NK-92 (cell line): ENCODE data around the gene PHLDB1.

ENCODE experiments used
- DNase-seq: peaks from one replicate; lab custom pipeline; 2025; ENCODE audit not compliant: unreplicated experiment; lab: John Stamatoyannopoulos, UW

PHLDB1 gene

GRCh38 chr11:118638726-118639125, 31.3 kb downstream of the PHLDB1 start:
- DNase-seq: no peak

- no peak for DNase-seq
Measured at GRCh38 chr11:118639899-118640298, 32.5 kb downstream of the PHLDB1 start.

DNA sequence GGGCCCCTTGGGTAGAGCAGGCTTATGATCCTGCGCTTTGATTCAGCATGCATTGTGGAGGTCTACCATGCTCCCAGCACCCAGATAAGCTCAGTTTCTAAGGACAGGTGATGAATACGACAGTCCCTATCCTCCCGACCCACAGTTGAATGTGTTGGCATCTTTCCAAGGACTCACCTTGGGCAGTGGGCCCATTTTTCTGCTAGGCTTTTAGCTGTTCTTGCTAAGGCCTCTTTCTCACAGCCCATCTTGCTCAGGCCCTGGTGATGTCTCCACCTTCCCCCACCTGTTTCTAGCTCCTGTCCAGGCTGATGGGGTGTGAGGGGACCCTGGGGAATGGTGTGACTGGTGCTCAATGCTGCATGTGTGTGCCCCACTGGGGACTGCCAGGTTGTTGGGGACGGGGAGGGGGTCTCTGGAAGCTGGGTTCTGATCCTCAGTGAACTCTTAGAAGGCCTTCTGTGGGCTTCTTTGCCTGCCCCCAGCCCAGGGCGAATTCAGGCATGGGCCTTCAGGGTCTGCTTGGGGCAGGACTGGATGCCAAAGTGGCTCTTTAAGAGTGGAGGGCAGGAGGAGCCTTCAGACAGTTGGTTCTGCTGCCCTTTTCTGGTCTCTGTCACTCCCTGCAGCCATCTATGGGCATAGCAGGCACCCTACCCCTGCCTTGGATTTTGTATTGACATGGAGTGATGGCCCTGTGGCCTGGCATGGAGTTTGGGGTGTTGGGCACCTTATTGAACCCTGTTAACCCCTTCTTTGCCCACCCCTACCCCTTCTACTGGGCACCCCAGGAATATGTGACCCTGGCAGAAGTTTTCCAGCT, 33.1 kb downstream of the PHLDB1 start:
- no peak for DNase-seq

GRCh38 chr11:118641397-118642019, 34.1 kb downstream of the PHLDB1 start:
- no peak for DNase-seq

DNA sequence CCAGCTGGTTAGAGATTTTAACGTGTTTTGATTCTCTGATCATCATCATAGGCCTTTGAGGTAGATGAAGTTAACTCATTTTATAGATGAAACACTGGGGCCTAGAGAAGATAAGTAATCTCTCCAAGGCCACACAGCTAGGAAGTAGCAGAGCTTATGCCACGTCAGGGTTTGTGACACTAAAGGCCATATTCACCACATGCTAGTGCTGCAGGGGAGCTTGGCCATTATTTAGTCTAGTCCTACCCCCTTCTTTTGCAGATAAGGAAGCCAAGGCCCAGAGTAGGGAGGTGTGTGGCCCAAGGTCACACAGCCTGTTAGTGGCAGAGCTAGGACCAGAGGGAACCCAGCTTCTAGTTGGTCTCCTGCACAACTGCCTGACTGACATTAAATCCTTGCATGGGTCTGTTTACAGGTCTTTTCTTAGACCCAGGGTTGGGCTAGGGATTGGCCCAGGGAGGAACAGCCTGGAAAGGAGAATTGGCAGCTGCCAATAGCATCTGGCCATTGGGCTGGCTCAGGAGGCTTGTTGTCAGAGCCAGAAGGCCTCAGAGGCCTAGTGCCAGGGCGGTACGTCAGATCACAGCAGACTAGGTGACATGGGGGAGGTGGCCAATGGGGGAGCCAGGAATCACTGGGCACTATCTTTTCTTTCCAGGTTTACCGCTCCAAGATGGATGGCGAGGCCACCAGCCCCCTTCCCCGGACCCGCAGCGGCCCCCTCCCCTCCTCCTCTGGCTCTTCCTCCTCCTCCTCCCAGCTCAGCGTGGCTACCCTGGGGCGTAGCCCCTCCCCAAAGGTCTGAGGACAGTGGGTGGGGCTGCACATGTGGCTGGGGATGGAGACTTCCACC, 36.0 kb downstream of the PHLDB1 start:
- no peak for DNase-seq

- no peak for DNase-seq
Measured at GRCh38 chr11:118643995-118644345, 36.6 kb downstream of the PHLDB1 start.

DNA sequence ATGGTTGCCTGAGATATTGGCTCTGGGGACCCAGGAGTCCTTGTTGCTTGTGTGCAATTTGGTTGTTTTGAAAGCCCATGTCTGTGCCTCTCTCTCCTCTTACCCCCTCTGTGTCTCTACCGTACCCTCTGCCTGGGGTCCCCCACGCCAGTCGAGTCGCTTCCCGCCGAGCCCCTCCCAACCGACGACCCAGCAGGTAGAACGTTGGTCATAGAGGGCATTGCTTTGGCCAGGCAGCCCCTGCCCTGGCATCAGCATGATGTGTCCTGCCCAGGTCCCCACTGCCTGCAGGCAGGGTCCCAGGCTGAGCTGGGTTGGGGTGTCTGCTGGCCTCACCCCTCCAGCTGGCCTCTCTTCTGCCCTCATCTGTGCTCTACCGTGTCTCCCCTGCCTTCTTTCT, 37.1 kb downstream of the PHLDB1 start:
- no peak for DNase-seq

DNA sequence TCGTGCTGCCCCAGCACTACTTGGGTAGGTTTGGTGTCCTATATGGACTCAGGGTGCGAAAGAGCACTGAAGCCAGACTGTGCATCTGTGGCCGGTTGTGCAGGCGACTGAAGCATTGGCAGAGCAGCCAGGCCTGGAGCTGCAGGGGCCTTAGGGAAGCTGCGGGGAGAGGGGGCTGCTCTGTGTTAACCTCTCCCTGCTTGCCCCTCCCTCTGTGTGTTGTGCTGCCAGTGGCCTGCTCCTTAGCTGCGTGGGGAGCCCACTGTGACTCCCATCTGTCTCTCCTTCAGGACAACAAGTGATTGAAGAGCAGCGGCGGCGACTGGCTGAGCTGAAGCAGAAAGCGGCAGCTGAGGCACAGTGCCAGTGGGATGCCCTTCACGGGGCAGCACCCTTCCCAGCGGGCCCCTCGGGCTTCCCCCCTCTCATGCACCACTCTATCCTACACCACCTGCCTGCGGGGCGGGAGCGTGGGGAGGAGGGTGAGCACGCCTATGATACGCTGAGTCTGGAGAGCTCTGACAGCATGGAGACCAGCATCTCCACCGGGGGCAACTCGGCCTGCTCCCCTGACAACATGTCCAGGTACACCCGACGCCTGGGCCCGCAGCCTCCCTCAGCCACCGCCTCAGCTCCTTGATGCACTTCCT, 37.8 kb downstream of the PHLDB1 start:
- DNase-seq: no peak

GRCh38 chr11:118646393-118646792, 39.0 kb downstream of the PHLDB1 start:
- no peak for DNase-seq

DNA sequence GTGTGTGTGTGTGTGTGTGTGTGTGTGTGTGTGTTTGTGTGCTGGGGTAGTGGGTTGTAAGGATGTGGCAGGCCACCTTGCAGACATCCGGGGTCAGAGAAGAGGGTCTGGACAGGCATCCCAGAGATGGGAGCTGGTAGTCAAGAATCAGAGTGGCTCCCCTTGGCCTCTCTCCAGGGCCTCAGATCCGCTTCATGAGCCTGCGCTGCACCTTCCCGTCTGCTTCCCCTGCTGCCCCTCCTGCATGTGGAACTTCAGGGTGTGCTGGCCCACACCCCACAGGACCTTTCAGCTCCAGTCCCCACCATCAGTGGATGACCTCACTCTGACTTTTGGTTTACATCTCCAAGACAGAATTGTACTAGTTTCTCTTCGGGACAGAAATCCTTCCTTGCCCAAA, 40.9 kb downstream of the PHLDB1 start:
- DNase-seq: no peak

DNA sequence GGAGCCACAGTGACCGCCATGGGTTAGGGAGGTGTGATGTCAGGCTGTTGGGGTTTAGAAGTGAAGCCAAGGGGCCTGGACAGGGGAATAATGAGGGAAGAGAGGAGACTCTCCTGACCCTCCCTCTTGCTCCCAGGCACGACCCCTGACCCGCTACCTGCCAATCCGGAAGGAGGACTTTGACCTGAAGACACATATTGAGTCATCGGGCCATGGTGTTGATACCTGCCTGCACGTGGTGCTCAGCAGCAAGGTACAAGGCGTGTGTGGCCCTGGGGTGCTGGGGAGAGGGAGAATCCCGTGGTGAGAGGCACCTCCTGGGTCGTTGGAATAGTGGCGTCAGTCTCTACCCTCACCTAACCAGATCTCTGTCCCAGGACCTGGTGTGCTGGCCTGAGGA, 42.5 kb downstream of the PHLDB1 start:
- DNase-seq: no peak

DNA sequence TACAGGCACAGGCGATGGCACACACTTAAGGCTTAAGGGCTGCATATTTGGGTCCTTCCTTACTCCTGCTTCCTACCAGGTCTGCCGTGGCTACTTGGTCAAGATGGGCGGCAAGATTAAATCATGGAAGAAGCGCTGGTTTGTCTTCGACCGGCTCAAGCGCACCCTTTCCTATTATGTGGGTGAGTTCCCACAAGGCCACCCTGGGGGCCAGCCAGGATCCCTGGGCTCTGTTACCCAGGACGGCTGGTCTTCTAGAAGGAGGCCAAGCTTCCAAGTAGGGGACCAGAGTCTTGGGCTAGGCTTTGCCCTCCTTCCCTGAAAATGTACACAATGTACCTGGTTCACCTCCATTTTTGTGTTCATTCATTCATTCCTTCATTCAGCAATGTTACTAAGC, 43.0 kb downstream of the PHLDB1 start:
- no peak for DNase-seq

GRCh38 chr11:118651820-118652219, 44.4 kb downstream of the PHLDB1 start:
- DNase-seq: no peak

DNA sequence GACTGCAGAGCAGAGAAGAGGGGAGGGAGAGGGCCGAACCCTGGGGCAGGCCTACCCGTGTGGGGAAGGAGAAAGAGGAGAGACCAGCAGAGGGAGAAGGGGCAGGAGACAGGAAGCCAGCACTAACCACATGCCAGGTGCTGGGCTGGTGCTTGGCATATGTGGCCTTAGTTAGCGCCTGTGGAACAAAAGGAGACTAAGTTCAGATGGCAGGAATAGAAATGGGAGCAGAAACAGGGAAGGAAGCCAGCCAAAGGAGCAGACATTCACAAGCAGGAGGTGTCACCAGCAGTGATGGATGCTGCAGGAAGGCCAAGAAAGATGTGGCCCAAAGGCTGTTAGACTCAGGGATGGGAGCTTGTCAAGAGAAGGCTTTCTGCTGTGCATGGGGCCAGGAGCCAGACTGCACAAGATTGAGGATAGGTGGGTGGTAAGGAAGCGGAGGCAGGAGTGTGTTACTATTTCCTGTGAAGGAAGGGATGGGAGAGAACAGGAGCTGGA, 45.3 kb downstream of the PHLDB1 start:
- DNase-seq: no peak

- no peak for DNase-seq
Measured at GRCh38 chr11:118653684-118654390, 46.4 kb downstream of the PHLDB1 start.

DNA sequence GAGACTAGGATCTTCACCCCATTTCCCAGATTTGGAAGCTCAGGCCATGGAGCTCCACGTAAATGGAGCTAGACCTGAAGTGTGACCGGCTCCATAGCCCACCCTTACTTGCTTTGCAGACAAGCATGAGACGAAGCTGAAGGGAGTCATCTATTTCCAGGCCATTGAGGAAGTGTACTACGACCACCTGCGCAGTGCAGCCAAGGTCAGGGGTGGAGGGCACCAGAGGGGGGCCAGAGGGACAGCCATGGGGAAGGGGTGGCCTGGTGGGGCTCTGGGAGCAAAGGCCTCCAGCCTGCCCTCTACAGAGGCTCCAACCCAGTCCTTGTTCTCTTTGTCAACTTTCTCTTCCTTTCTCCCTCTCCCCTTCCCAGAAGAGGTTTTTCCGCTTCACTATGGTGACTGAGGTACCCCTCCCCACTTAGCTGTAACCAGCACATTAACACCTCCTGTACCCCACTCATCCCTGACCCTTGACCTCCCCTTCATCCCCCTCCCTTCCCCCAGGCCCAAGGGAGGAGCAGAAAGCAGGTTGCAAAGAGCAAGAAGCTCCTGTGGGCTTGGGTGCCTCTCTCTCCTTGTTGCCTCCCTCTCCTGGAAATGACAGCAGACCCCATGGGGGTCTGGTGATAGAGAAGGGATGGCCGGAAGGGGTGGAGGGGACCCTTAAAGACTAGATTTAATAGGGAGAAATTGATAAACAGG, 48.2 kb downstream of the PHLDB1 start:
- no peak for DNase-seq

- no peak for DNase-seq
Measured at GRCh38 chr11:118656563-118657165, 49.2 kb downstream of the PHLDB1 start.

GRCh38 chr11:118657238-118657637, 49.8 kb downstream of the PHLDB1 start:
- no peak for DNase-seq

DNA sequence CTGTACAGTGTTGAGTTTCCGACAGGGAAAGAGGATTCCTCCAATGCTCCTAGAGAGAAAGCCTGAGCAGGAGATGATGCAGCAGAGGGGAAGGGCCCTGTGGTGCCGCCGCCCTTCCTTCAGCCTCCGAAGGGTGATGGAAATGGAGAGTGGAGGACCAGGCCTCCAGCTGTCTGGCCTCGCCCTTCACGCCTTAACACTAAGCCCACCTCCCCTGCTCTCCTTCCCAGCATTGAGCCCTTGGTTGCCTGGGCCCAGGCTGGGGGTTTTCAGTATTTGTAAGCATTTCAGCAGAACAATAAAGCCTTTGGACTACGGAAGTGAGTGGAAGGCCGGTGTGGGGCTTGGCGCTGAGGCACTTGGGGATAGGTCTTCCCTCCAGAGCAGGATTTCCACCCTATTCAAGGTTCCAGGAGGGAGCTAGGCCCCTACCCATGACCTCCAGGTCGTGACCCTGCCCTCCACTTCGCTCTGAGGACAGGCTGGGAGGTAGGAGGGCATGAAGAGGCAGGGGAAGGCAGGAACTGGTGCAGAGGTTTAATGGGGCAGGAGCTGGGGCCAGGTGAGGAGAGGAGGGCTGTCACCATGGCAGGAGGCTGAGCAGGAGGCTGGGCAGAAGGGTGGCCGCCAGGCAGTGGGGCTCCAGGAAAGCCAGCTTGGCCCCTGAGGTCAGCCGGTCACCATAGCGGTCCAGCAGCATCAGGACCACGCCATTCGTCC, 50.5 kb downstream of the PHLDB1 start:
- no peak for DNase-seq
